GM19395 (cell line): ENCODE results near the gene LCE3B.

Experiments used
- ATAC-seq: cut with Tn5 transposase; IDR thresholded peaks from one replicate; pipeline ENCODE4 v1.9.1; 2021; ENCODE audit warnings: mild to moderate bottlenecking, moderate library complexity; ENCODE audit not compliant: unreplicated experiment

Gene LCE3B

DNA sequence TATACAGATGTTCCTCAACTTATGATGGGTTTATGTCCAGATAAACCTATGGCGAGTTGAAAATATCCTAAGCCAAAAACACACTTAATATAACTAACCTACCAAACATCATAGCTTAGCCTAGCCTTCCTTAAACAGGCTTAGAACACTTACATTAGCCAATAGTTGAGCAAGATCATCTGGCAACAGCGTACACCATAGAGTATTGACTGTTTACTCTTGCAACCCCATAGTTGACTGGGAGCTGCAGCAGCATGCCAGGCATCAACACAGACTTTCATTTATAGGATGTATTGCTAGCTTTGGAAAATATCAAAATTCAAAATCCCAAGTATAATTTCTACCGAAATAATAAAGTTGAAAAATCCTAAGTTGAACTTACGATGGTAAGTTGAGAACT is 44.1 kb downstream of the LCE3B start:
- ATAC-seq = no peak

DNA sequence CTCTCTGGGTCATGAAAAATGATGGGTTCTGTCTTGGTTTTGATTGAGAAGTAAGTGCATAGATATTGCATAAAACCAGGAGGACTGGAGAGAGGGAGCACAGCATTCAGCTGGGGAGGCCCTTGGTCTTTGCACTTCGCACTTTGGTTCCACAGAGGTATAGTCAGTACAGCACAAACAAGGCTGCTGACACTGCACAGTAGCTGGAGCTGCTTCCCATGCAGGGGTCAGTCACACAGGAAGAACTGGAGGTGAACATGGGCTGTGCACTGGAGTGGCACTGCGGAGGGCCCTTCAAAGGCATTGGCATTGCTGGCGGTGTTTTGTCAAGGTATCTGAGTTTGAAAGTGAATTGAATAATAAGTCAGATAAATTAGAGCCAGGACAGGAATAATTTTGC is 45.0 kb downstream of the LCE3B start:
- no peak for ATAC-seq

DNA sequence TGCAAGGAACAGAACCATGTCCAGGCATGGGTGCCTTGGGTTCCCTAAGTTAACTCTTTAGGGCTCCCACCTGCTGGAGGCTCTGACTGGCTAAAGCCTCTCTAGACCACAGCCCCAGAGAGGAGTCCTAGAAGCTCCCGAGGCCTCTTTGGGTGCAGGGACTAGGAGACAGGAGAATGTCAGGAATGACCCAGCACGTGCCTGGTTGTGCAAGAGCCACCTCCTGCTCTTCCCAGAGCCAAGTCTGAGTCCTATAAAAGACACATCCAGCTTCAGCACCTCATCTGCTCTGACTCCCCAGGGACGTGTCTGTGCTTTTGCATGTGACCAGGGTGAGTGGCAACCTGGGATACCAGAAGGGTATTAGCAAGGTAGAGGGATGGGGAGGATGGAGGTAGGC is 49.5 kb downstream of the LCE3B start, which contains the start of gene LCE2D:
Gene LCE2D (plus strand): TSS at position 283 of the 400 bp plus-strand sequence. CDS start 726 bp downstream, outside the sequence.
- no peak for ATAC-seq
